Measurements from ENCODE around the gene CLNK. TPM values are rescaled to one million over a fixed set of nuclear protein-coding genes. Genes with fewer than 3 reads are reported as not detected.

The CLNK gene, protein sequence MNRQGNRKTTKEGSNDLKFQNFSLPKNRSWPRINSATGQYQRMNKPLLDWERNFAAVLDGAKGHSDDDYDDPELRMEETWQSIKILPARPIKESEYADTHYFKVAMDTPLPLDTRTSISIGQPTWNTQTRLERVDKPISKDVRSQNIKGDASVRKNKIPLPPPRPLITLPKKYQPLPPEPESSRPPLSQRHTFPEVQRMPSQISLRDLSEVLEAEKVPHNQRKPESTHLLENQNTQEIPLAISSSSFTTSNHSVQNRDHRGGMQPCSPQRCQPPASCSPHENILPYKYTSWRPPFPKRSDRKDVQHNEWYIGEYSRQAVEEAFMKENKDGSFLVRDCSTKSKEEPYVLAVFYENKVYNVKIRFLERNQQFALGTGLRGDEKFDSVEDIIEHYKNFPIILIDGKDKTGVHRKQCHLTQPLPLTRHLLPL
- 0.14 TPM for total RNA-seq

- DNase-seq (ENCODE audit: low spot score) = no peak
Measured at GRCh38 chr4:10684631-10685030, at the start of gene CLNK. Gene CLNK (minus strand): TSS chr4:10684768. CDS start chr4:10667869, 16,899 bp downstream.

DNA sequence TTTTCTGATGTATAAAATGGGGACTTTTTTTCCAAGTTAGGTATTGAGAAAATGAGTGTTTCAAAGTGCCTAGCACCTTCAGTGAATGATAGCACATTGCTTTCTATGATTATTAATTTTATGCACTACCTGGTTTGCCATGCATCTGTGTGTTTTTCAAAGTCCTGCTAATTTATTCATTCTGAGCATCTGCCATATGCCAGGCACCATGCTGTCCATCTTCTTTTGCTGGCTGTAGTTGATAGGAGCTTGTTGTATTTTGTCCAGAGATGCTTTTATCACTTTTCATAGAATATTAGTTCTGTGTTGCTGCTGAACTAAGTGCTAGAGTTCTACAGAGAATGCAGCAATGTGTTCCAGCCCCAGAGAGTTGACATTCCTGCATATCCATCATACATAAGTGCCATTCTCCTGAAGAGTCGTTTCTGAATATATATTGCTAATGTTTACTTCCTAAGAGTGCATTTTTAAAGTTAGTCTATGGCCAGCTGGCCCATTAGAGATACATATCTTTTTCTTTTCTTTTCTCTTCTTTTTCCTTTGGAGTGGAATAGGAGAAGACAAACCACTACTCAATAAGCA lies 49.0 kb upstream of the CLNK start:
- DNase-seq (ENCODE audit: low spot score) = no peak

- DNase-seq (ENCODE audit: low spot score) = no peak
Measured at GRCh38 chr4:10732914-10733415, 48.4 kb upstream of the CLNK start.

DNA sequence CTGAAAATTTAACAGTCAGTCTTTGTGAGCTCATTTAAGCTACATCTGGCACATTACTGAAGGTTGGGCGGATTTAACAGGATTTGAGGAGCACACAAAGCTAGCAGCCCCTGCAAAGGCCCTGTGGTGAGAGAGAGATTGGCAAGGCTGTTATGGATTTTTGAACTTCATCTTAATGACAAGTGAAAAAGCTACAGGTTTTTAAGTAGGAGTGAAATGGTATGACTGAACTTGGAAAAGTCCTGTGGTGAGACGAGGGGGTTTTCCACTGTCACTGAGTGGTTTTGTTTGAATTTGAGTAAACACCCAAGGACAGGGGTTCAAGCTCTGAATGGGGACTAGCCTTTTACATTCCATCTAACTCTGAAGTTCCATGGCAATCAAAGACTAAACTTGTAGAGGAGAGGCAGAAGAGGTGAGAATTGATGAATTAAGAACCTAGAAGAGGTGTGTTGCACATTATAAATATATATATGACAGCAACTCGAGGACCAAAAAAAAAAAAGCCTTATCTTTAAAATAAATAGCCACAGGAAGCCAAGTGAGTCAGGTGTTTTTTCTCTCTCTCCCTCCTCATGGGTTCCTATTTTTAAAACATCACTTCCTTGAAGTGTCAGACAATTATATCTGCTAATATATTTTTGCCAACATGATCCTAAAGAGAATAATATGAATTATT lies 47.8 kb upstream of the CLNK start:
- no peak for DNase-seq (ENCODE audit: low spot score)

GRCh38 chr4:10731690-10732089 lies 47.1 kb upstream of the CLNK start:
- no peak for DNase-seq (ENCODE audit: low spot score)

GRCh38 chr4:10731162-10731561 lies 46.6 kb upstream of the CLNK start:
- DNase-seq (ENCODE audit: low spot score) = no peak

DNA sequence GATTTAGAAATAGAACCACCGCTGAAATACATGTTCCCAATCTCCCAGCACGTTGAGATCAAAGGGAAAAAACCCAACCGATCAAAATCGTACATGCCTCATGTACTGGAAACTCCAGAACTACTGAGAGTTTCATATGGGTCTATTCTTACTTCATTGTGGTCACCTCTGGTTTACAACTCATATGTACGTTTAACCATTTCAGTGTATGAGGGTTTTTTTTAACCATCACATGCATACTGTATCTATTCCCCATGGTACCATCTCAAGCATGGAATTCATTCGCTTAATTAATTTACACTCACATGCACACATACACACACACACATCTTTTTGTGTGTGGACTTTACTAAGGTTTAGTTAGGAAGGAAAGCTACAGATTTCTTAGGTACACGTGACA lies 46.0 kb upstream of the CLNK start:
- DNase-seq (ENCODE audit: low spot score) = no peak

DNA sequence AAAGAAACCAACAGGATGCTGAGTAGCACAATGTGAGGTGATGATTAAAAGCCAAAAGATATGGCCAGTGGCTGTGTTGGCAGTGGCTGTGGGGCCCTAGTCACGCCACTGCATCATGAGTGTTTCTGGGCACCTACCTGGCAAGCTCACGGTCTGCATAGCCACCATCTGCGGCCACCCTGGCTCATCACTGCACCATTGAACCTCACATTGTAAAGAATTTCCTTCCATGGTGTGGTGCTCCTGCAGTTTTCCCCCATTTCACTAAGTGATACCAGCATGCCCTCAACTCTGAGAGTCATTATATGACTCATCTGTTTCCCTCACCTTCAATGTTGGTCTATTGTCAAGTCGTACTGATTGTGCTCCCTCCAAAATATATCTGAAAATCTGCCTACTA lies 45.5 kb upstream of the CLNK start:
- DNase-seq (ENCODE audit: low spot score) = no peak

DNA sequence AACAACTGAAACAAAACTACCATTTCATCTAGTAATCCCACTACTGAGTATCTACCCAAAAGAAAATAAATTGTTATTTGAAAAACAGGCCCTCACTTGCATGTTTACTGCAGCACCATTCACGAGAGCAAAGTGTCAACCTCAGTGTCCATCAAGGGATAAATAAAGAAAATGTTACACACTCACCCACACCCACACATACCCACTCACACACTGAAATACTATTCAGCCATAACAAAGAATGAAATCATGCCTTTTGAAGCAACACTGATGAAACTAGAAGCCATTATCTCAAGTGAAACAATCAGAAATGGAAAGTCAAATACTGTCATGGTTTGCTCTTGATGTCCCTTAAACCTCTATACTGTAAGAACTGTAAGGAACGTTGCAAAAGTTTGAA lies 44.8 kb upstream of the CLNK start:
- no peak for DNase-seq (ENCODE audit: low spot score)

DNA sequence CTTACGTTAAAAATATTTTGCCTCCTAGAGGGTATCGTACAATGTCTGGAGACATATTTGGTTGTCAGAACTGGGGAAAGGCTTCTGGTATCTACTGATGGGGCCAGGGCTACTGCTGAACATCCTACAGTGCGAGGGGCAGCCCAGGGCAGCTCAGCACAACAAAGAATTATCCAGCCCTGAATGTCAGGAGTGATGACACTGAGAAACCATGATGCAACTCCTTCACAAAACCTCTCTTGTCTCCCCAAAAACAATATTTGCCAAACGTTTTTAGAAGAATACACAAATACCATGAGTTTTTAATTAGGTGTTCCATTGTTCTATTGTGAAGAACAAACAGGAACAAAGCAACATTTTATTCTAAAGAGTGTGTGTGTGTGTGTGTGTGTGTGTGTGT lies 43.4 kb upstream of the CLNK start:
- no peak for DNase-seq (ENCODE audit: low spot score)

DNA sequence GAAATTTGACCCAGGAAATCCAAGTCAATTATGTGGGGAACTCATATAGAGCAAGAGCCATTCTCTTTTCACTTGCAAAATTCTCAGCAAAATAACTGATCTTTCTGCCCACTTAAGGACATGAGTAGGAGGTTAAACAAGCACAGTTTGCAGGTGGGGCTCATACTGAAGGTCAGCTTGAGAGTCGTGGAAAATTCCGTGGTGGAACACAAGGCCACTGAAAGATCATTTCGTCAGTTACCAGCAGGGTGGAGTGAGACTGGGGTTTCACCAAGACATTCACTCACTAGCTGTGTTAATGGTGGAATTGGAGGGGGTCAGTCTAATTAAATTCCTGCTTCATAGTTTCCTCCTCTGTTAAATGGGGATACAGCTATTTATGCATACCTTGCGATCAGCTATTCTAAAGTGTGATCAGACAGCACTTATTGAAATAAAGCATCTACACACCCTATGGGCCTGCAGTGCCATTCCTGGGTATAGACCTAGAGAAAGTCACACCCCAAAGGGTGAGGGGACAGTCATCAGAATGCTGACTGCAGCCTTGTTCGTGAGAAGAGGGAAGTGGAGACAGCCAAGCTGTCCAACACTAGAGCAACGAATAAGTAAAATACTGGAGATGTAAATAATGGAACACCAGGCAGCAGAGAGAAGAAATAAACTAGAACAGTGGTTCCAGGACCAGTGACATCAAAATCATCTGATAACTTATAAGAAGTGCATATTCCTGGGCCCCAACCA lies 42.7 kb upstream of the CLNK start:
- no peak for DNase-seq (ENCODE audit: low spot score)

DNA sequence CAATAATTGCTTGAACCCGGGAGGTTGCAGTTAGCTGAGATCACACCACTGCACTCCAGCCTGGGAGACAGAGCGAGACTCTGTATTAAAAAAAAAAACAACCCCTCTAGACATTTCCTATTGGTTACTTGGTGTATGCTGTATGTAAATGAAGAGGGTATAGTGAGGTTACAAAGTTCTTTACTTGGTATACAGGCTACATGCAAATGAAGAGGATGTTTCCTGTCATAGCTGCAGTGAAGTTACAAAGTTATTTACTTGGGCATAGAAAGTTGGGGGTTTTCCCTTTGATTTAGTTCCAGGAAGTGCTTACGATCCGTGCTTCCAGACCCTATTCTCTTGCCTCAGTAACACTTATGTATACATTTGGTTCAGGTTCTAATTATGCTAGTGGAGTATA lies 38.4 kb upstream of the CLNK start:
- DNase-seq (ENCODE audit: low spot score) = no peak

GRCh38 chr4:10721616-10722015 lies 37.0 kb upstream of the CLNK start:
- DNase-seq (ENCODE audit: low spot score) = no peak

DNA sequence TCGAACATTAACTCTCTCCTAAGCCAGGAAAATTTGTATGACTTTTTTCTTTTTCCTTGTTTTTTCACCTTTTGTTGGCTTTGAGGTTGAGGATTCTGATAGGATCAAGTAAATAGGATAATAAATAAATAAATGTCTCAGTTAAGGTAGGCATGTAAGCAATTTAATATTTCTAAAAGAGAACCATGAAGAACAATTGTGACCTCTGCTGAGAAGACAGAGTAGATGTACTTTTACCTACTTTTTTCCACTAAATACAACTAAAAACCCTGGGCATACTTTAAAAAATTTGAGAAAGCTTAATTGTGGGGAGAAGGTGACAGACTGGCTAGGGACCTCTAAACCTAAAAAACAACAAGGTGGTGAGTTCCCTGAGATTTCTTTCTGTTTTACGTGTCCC lies 31.6 kb upstream of the CLNK start:
- DNase-seq (ENCODE audit: low spot score) = no peak

GRCh38 chr4:10715696-10716095 lies 31.1 kb upstream of the CLNK start:
- DNase-seq (ENCODE audit: low spot score) = no peak

GRCh38 chr4:10715135-10715534 lies 30.6 kb upstream of the CLNK start:
- DNase-seq (ENCODE audit: low spot score) = no peak

DNA sequence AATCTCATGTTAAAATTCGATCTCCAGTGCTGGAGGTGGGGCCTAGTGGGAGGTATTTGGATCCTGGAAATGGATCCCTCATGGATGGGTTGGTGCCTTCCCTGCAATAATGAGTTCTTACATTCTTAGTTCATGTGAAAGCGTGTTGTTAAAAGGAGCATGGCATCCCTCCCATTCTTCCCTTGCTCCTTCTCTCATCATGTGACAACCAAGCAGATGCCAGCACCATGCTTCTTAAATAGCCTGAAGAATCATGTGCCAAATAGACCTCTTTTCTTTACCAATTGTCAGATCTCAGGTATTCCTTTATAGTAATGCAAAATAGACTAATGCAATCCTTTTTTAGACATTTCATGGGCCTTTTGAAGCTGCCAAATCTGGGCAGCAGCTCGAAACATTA lies 29.0 kb upstream of the CLNK start:
- DNase-seq (ENCODE audit: low spot score) = no peak

GRCh38 chr4:10706236-10706635 lies 21.7 kb upstream of the CLNK start:
- DNase-seq (ENCODE audit: low spot score) = no peak

DNA sequence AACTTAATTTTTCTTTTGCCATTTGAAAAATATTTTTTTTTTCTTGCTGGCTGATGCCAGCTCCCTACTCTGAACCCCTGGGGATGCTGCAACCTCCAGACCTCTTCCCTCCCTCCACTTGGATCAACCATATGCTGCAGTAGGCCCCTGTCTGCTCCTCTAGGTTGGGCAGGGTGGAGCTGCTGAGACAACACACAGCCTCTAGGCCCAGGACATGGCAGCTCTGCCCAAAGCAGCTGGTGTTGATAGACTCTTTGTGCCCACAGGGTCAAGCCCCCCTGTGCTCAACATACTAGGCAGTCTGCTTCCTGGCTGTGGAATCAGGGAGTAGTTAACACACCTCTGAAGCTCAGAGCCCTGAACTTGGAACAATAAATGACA lies 19.9 kb upstream of the CLNK start:
- no peak for DNase-seq (ENCODE audit: low spot score)

DNA sequence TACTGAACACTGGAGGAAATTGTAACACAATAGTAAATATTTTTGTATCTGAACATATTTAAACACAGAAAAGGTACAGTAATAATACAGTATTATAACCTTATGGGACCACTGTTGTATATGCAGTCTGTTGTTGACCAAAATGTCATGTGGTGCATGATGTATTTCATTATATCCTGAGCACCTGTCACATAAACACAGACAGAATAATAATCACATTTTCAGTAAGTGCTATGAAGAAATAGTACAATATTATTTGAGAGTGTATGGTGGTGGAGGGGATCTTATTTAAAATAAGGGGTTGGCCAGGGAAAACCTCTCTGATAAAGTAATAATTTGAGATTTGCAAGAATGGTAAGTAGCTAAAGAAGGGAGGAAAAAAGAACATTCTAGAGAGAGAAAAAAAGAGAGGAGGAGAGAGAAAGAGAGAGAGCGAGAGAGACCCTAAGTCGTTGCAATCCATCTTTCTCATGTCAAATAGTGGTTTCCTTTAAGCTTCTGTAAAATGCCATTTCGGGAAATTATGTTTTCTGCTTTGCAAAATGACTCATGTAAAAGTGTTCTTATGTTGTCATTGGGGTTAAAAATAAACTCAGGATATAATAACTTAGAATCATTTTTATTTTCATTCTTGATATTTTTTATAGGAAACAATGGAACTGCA lies 19.3 kb upstream of the CLNK start:
- DNase-seq (ENCODE audit: low spot score) = no peak

DNA sequence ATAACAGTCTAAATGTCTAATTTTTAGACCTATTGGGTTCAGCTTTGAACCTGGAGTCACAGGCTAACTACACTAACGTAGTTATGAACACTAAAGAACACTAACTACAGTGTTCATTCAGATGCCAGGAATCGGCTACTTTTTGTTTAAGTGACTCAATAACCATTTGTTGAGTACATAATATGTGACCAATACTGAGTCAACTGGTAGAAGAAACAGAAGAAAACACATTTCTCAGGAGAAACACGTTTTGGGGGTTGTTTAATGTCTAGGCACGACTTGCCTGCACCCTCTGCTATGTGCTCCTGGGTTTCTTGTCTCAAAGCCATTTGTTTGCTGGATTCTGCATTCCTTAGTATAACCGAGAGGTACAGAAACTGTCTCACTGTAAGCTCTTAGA lies 18.6 kb upstream of the CLNK start:
- DNase-seq (ENCODE audit: low spot score) = no peak

All from mucosa of gallbladder (tissue), 1 donor.